NCI-H2107 treated with DMSO at 0.1 percent for 48 hours (cell line): ENCODE data around the gene HOXA13.

Experiments
- DNase-seq: peaks from one replicate; lab custom pipeline; 2025; ENCODE audit not compliant: unreplicated experiment; lab: John Stamatoyannopoulos, UW

Gene HOXA13

DNA sequence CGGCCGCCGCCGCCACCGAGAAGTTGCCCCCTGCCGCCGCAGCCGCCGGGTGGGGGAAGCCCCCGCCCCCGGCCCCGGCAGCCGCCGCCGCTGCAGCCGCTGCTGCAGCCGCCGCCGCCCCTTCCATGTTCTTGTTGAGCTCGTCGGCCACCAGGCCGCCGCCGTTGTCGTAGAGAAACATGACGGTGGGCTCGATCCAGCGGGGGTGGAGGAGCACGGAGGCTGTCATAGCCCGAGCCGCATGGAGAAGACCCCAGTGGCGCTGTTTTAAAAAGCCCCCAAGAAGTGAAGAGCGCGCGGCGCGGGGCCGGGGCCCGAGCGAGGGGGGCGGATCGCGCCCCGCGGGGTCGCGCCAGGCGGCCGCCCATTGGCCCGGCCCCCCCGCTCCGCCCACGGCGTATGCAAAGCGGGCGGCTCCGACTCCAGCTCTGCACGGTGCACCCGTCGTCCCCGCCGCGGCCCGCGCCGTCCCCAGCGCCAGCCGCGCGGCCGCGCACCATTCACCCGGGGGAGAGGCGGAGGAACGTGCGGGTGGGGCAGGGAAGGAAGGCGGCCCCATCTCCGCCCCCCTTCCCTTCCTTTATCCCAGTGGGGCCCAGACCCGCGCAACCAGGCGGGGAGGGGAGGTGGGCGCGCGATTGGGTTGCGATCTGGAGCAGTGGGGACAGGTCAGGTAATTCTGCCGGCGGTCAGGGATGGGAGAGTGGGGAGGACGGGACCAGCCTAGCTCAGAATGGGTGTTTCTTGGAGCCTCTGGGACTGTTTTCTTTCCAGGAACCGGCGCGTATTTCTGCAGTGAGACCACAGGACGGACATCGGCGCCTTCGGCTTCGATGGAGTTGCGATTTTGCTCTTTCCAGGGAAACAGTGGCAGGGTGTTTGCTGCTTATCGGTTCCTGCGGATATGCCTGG is at the start of gene HOXA13:
HOXA13 (minus strand) TSS at position 243 of the 912 bp plus-strand sequence; CDS start at position 229, 14 bp downstream.
- DNase-seq: no peak

GRCh38 chr7:27248911-27249723 is 49.2 kb upstream of the HOXA13 start:
- no peak for DNase-seq

- DNase-seq: no peak
Observed at GRCh38 chr7:27248427-27248806, 48.5 kb upstream of the HOXA13 start.

- DNase-seq: no peak
Observed at GRCh38 chr7:27247452-27248426, 47.8 kb upstream of the HOXA13 start.

- no peak for DNase-seq
Observed at GRCh38 chr7:27247000-27247399, 47.1 kb upstream of the HOXA13 start.

DNA sequence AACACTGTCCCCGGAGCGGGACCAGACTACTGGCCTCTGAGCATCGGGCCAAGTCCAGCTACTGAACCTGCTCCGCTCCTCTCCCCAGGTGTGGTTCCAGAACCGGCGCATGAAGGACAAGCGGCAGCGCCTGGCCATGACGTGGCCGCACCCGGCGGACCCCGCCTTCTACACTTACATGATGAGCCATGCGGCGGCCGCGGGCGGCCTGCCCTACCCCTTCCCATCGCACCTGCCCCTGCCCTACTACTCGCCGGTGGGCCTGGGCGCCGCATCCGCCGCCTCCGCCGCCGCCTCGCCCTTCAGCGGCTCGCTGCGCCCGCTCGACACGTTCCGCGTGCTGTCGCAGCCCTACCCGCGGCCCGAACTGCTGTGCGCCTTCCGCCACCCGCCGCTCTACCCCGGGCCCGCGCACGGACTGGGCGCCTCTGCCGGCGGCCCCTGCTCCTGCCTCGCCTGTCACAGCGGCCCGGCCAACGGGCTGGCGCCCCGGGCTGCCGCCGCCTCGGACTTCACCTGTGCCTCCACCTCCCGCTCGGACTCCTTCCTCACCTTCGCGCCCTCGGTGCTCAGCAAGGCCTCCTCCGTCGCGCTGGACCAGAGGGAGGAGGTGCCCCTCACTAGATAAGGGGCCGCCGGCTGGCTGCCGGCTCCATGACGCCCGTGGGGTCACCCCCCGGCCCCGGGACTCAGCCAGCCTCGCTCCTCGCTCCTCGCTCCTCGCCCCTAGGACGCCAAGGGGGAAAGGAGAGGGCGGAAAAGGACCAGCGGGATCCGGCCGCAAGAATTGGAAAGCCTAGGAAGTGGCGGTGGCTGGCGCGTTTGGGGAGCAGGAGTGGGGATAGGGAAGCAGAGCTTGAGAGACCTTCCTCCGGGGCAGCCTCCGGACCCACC is 46.2 kb upstream of the HOXA13 start:
- no peak for DNase-seq

- DNase-seq: no peak
Observed at GRCh38 chr7:27245124-27245797, 45.4 kb upstream of the HOXA13 start.

GRCh38 chr7:27244488-27245123 is 44.7 kb upstream of the HOXA13 start:
- DNase-seq: no peak

DNA sequence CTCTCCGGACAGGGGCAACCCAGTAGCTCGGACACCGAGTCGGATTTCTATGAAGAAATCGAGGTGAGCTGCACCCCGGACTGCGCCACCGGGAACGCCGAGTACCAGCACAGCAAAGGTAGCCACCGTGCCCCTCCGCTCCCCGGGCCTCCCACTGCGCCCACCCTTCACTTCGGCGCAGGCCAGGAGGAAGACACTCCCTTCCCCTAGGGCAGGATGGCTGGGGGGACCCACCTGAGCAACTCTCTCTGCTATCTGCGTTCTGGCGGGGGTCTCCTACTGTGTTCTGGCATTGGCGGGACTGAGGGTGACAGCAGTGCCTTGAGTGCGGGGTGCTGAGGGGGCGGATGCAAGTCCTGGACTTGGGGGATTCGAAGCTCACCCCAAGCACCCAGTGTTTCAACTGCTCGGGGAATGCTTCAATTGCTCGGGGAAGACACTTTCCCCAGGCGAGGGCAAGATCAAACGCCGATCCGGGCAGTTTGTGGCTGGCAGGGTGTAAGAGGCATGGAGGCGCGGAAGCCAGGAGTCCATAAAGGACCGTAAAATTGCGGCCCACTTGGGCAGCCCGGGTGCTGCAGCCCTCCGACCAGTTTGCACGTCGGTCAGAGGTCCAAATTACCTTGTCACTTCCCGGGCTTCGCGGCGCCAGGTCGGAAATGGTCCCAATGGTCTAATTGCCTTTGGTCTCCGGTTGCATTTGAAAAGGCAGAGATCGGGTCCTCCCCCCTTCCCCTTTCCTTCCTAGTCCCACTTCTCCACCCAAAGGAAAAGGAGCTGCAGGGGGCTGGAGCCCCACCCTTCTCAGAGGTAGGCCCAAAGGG is 43.7 kb upstream of the HOXA13 start:
- DNase-seq: no peak

DNA sequence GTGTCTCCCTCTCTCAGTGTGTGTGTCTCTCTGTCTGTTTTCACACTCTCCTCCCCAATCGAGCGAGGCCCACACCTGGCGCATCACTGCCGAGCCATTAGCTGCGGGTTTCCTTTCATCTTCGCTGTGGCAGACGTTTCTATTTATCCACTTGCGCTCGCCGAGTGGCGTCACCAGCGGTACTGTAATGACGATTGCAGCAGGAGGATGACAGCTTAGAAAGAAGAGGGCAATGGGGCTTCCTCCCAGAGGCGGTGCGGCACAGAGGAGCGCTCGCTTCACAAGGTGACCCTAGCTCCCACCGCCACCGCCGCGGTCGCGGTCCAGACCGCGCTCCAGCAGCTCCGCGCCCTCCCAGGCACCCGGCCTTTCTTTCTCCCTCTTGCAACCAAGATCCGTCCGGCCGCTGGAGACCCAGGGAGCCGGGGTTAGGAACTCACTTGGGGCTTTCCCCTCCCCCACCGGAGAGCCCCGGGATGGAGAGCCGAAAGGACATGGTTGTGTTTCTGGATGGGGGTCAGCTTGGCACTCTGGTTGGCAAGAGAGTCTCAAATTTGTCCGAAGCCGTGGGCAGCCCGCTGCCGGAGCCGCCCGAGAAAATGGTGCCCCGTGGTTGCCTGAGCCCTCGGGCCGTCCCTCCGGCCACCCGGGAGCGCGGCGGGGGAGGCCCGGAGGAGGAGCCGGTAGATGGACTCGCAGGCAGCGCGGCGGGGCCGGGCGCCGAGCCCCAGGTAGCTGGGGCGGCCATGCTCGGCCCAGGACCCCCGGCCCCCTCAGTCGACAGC is 42.9 kb upstream of the HOXA13 start, which contains the start of gene EVX1:
EVX1 (plus strand) TSS at position 248 of the 785 bp plus-strand sequence; CDS start at position 477, 229 bp downstream.
- DNase-seq: no peak

DNA sequence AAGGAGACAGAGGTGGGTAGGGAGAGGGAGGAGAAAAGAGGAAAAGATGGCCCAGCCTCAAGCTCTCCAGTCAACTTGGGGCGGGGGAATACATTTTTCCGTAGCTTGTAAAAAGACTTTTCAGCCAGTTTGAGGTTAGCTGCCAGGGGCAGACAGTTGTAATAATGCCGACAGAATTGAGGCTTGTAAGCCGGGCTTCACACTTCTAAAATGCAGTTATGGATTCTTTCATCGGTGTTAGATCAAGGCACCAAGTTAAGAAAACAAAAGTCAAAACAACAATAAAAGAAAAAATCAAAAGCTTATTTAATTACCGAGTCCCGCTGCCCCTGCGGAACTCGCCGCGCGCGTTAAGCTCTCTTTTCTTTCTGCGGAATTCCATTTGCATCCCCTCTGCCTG is 42.3 kb upstream of the HOXA13 start:
- no peak for DNase-seq

DNA sequence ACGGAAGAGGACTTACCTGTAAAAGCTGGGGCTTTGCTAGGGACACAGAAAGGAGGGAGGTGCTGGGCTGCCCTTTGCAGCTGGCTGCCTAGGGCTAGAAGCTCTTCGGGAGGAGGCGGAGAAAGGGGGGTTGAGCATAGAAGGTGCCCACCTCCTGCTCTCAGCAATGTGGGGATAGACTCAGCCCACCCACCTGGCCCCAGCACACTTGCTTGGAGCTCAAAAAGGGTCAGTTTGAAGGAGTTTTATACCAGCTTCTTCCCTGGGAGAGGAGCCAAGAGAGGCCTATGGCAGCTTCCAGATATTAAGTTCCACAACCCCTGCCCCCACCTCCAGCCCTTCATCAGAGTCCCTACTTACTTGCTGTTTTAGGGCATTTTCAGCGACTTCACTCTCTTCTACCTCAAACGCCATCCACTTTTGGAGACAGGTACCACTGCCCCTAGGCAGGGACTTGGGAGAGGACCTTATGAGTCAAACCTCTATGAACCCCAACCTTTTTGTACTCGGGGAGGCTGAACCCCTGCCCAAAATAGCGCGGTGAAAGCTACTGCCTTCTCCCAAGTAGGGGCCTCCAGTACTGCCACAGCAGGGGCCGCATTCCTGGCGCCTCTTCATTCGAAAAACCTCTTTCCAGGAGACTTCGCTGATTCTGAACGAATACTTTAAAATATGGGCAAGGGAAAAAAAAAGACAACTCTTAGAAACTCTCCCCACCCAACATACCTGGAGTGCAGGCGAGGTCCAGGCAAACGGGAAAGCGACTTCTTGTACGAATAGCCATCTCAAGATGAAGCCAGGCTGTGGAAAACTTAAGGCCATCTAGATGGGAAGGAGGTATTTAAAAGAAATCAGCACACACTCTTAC is 41.5 kb upstream of the HOXA13 start:
- no peak for DNase-seq

- no peak for DNase-seq
Observed at GRCh38 chr7:27240015-27240731, 40.3 kb upstream of the HOXA13 start.

- no peak for DNase-seq
Observed at GRCh38 chr7:27239387-27240014, 39.6 kb upstream of the HOXA13 start.

GRCh38 chr7:27238979-27239386 is 39.1 kb upstream of the HOXA13 start:
- DNase-seq: no peak
